CD4-positive, alpha-beta T cell treated with Interferon gamma for 1 hour (primary cell): Measurements from ENCODE around the gene ZNF516.
"Not testable (repeated sequence)": the region's sequence is repeated elsewhere in the genome, so short reads cannot be mapped to it uniquely, and the experiment has no call there.

Source experiments
- DNase-seq: peaks from one replicate; pipeline ENCODE4 v3.0.0-alpha.2; 2020

ZNF516 gene

DNA sequence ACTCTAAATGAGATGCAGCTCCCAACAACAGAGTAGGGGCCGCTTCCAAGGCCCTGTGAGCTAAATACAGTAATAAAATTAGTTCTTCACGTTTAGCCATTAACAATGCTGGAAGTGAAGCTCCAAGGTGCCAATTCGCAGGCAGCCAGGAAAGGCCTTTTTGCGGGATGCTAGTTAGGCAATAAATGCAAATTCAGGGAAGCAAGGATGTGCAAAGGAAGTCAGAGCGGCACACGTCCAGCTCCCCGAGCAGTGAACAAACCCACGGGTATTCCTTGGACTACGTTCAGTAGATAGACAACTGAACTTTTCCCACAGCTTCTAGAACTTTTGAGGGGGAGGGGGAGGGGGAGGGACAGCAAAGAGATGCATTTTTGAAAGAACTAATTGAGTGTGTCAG, 6.9 kb downstream of the ZNF516 start:
- no peak for DNase-seq

DNA sequence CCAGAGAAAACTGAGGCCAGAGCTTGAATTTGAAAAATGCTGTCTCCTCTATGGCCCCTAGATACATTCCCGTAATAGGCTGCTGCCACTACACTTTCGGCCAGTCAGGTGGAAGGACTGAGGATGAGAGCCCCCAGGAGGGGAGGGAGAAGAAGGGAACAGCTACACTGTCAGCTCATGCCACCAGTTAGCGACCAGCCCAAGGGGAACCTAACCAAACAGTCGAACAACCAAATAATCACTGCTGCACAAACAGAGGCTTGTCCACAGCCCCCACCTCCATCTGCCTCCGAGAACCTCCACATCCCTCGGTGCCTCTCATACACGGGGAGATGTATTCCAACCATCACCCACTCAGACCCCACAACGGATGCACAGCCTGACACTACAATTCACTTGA, 7.3 kb downstream of the ZNF516 start:
- DNase-seq: no peak

GRCh38 chr18:76487070-76487469, 8.0 kb downstream of the ZNF516 start:
- no peak for DNase-seq

DNA sequence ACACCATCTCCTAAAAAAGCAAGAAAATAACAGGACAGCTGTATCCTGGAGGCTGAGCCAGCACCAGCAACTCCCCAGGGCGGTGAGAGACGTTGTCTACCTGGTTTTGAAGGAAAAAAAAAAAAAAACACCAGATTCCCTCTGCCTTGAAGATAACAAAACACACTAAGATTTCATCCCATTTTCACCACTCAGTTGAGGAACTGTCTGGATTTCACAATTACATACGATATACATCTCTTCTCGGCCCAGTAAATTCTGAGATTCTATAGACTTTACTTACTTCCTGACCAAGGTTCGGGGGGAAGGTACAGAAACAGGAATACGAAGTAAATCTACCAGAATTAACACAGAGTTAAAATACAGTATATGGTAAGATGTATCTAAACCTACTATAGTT, 8.5 kb downstream of the ZNF516 start:
- DNase-seq: no peak

DNA sequence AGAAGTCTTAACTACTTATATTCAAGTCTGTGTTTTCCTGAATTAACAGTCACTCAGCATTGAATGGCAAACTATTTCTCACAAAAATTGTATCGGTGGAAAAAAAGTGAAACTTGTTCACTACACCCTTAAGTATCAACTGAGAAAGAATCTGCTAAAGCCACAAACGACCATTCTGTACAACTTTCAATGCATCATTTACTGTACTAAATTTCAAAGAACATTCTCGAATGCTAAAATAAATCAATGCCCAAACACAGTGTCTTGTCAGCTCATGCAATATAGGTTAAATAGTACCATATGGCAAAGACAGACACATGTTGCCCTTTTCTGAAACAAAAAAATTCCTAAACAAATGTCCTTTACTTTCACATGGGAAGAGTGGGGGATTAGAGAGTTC, 9.0 kb downstream of the ZNF516 start:
- DNase-seq: no peak

- DNase-seq: no peak
These were observed 10.2 kb downstream of the ZNF516 start for GRCh38 chr18:76484749-76485387.

- no peak for DNase-seq
These were observed 11.3 kb downstream of the ZNF516 start for GRCh38 chr18:76483780-76484179.

GRCh38 chr18:76482971-76483691, 11.9 kb downstream of the ZNF516 start:
- no peak for DNase-seq

GRCh38 chr18:76482267-76482666, 12.8 kb downstream of the ZNF516 start:
- no peak for DNase-seq

GRCh38 chr18:76480913-76481312, 14.1 kb downstream of the ZNF516 start:
- no peak for DNase-seq

- DNase-seq: no peak
These were observed 15.4 kb downstream of the ZNF516 start for GRCh38 chr18:76479351-76480238.

DNA sequence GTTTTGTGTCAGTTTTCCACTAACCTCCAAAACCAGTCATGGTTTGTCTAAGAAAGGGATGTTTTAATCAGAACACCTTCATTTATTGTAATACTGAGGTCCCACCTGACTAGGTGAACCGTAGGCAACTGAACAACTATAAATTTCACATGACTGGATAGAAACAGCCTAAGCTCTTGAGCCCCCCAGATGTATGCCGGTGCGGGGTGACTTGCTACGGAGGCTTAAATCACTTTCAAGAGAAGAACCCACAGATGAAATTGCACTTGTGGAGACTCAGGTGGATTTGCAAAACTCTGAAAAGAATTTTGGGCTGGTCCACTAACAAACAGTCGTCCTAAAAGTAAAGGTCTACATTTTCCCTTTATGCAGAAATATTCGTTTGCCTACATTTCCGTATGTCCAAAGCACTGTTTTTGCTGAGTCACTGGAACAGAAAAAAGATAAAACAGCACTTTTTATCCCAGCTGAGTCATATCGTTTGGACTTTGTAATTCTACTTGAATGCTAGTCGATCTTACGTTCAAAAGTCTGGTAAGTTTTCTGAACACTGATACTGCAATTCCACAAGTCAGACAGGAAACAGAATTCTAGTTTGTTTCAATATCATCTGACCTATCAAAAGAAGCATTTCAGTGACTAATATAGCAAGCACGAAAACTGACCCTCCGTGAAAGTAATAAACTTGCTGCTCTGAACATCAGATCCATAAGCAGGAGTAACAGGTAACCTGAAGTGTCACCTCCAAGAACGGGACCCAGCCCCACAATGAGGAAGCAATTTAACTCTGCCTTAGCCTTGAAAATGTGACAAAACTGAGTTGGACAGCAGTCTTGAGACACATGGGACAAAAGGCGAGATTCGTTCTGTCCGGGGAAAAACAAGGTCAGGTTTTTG, 18.1 kb downstream of the ZNF516 start:
- no peak for DNase-seq

GRCh38 chr18:76475450-76476194, 19.4 kb downstream of the ZNF516 start:
- no peak for DNase-seq

DNA sequence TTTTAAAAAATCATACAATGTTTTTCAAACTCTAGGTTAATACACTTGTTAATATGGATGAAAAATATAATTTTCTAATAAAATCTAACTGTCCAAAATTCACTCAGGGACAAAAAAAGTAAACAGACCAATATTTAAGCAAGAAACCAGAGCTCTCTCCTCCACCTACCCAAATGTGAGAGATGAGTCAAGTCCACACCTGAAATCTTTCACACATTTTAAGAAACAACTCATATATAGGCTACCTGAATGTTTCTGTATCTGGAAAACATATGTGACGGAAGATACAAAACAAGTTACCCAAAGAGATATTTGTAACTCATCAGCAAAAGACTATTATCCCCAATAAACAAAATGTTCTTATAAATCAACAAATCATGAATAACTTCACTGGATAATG, 20.2 kb downstream of the ZNF516 start:
- no peak for DNase-seq

DNA sequence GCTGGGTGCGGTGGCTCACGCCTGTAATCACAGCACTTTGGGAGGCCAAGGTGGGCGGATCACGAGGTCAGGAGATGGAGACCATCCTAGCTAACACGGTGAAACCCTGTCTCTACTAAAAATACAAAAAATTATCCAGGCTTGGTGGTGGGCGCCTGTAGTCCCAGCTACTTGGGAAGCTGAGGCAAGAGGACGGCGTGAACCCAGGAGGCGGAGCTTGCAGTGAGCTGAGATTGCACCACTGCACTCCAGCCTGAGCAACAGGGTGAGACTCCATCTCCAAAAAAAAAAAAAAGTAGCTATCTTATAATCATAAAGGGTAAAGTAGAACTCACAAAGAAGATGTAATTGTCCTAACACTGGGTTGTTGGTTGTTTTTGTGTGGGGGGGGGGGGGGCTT, 21.5 kb downstream of the ZNF516 start:
- DNase-seq: not testable (repeated sequence)

DNA sequence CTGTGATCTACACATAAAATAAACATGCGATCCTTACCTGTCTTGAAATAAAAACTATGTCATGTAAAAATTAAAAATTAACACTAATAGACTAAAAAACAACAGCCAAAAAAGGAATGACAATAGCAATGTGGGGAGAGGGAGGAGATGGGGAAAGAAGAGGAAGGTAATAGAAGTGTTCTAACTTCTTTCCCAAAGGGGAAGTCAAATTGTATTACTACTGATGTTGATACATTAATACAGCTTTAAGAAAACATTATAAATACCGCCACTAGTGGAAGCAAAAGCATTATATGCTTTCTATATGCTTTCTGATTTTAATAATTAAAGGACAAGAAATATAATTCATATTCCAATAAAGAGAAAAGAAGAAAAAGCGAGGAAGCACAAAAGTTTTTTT, 22.2 kb downstream of the ZNF516 start:
- DNase-seq: no peak

- DNase-seq: no peak
These were observed 23.4 kb downstream of the ZNF516 start for GRCh38 chr18:76471593-76471992.

GRCh38 chr18:76468345-76469304, 26.4 kb downstream of the ZNF516 start:
- no peak for DNase-seq

DNA sequence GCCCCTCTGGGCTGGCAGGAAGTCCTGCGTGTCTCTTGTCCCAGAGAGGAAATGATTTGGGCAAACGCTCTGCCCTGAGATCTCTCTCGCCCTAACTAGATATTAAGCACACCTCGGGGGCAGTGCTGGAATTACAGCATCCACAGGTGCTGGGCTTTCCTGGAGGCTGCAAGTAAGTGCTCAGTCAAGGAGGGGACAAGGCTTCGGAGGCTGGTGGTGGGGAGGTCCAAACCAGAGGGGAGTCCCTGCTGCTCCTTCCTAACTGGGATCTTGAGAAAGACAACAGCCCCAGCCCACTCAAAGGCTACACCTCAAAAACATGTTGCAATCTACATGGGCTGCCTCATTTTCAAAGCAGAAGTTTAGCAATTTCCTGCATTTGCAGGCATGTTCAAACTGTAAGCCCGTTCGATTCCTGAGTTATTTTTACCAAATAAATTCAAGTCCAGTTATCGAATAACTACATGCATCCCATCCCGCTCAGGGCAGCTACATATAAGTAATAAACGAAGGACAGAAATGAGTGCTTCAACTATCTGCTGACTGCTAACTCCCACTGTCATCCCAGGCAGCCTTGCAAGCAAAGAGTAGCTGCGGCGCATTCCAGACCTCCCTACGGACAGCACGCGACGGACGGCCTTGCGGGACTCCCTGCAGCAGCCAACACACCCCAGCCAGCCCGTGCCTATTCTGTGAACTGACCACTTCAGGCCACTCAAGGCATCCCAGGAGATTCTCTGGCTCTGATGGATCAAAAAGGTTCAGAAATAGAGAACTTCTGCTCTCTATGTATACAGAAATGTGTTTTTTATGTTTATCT, 27.5 kb downstream of the ZNF516 start:
- DNase-seq: no peak
